Mucosa of gallbladder (tissue), 1 donor: Measurements from ENCODE around the gene VAC14. TPM values are rescaled to one million over a fixed set of nuclear protein-coding genes. Genes with fewer than 3 reads are reported as not detected.
"Not testable (repeated sequence)": the region's sequence is repeated elsewhere in the genome, so short reads cannot be mapped to it uniquely, and the experiment has no call there.

Source experiments
- DNase-seq: peaks from one replicate; pipeline ENCODE4 v3.0.0-alpha.2; 2020; ENCODE audit warnings: low spot score
- total RNA-seq: library from RNA; stranded (reverse); gene quantifications from one replicate; pipeline ENCODE4 v1.2.1, GENCODE V29; 2021
- donor health status: DM: no; HTN: no; CAD: no.

VAC14 gene
- total RNA-seq, 1 donor from 2014 or later: 32.6 TPM

GRCh38 chr16:70646260-70647241 is 154.4 kb downstream of the VAC14 start, which contains the start of gene IL34:
Gene IL34 (plus strand): TSS chr16:70646559. CDS start chr16:70646948, 389 bp downstream.
- DNase-seq: no peak

GRCh38 chr16:70644763-70645597 is 156.0 kb downstream of the VAC14 start:
- no peak for DNase-seq

GRCh38 chr16:70643264-70643663 is 157.7 kb downstream of the VAC14 start:
- not testable (repeated sequence) for DNase-seq

DNA sequence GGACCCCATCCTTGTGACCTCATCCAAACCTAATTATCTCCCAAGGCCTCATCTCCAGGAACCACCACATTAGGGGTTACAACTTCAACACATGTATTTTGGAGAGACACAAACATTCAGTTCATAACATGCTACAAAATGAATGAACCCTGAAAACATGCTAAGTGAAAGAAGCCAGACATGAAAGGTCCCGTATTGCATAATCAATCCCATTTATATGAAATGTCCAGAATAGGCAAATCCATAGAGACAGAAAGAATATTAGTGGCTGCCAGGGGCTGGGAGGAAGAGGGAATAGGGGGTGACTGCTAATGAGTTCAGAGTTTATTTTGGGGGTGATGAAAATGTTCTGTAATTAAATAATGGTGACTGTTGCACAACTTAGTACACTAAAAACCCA is 158.3 kb downstream of the VAC14 start:
- DNase-seq: no peak

- DNase-seq: peak; percentile 28
Measured at GRCh38 chr16:70638814-70639792, 161.9 kb downstream of the VAC14 start.

Other genes with a start within 250 kb of the VAC14 start
- gene IL34, start 154.6 kb downstream of the VAC14 start, total RNA-seq: 3.5 TPM
- gene MTSS2, start 115.1 kb downstream of the VAC14 start, total RNA-seq: 113 TPM